Measurements from ENCODE around the gene IKZF2.

Gene IKZF2

DNA sequence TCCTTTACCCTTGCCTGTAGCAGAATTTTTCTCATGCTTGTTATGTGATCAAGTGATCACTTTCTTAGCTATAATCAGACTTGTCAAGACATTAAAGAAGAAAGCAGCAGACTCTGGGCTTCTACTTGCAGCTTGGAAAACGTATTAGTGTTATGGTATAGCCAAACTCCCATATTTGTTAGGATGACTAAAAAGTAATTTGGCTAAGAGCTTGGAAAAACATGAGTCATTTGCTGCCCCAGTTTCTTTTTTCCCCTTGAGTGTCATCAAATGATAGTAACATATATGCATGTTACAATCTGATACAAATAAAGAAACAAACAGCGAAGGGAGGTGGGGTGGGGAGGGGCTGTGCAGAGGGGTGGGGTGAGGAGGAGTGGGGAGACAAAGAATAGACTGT is 155.5 kb downstream of the IKZF2 start:
- Histone ChIP-seq H3K4me3 (ENCODE audit: low read depth, low read length) (no peak overlapping the region), H3K9me3 (ENCODE audit: control insufficient read depth, insufficient read depth, low read depth, low read length) (no peaks in the 10 kb centered on the region), H3K4me1 (ENCODE audit: control insufficient read depth, insufficient read depth, low read length) (no peaks in the 10 kb centered on the region), H3K36me3 (ENCODE audit: control insufficient read depth, insufficient read depth, low read length) (no peaks in the 10 kb centered on the region), H3K27ac (ENCODE audit: low read depth, low read length) (no peak overlapping the region), H3K27me3 (ENCODE audit: control insufficient read depth, insufficient read depth, low read length) (no peaks in the 10 kb centered on the region), H3K9ac (ENCODE audit: low read length) (no peak overlapping the region)

DNA sequence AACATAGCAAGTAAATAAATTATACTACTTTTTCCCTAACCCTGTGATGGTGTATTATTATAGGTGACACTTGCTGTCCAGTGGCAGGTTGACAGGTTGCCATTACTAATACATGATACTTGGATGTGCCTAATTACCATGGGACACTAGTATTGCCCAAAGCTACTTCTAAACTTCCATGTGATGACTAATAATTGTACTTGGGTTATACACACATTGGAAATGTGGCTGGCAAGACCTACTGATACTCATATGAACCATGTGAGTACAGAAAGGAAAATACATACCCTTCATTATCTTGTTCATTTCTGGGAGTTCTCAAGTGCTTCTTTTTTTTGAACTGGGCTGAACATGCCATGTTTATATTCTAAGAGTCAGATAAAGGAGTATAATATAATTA is 156.4 kb downstream of the IKZF2 start:
- no peaks in the 10 kb centered on the region for H3K36me3 ChIP-seq (ENCODE audit: control insufficient read depth, insufficient read depth, low read length)

DNA sequence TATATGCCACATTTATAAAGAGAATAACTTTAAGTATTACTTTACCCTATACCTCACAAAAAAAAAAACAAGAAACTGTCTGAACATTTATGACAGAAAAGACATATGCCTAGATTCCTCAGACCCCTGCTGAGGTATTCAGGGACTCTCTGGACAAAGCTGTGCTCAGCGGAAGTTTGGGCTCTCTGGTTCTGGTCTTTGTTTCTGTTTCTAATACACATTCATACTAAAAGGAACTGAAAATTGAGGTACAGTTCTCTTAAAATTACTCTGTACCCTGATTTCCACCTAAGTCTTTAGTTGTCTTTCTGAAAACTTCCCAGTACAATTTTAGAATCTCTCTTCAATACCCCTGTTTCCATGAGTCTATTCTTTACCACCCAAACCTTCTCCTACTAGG is 160.3 kb downstream of the IKZF2 start:
- no peak overlapping the region for H3K27ac ChIP-seq (ENCODE audit: low read depth, low read length)

More for the DNA sequence above, 156.4 kb downstream of the IKZF2 start:
- Histone ChIP-seq H3K9me3 (ENCODE audit: control insufficient read depth, insufficient read depth, low read depth, low read length) (no peaks in the 10 kb centered on the region), H3K27ac (ENCODE audit: low read depth, low read length) (no peak overlapping the region), H3K27me3 (ENCODE audit: control insufficient read depth, insufficient read depth, low read length) (no peaks in the 10 kb centered on the region), H3K9ac (ENCODE audit: low read length) (no peak overlapping the region), H3K4me1 (ENCODE audit: control insufficient read depth, insufficient read depth, low read length) (no peaks in the 10 kb centered on the region), H3K4me3 (ENCODE audit: low read depth, low read length) (no peak overlapping the region)

DNA sequence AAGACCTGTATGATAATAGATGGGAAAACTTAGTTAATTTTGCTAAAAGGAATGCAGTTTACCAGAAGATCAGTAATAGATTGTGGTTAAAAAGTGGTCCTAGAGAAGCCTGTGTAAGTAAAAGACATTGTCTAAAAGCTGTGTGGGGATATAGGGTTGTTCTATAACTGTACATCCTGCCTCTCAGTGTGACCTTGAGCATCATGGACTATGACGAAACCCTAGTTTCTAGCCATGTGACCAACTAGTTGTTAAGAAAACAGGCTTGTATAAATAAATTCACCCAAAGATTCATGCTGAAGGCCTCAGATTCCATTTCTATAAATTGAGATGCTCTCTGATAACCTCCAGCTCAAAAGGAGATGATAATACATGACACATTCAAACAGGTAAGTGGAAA is 160.7 kb downstream of the IKZF2 start:
- no peak overlapping the region for H3K27ac ChIP-seq (ENCODE audit: low read depth, low read length)
- H3K36me3 ChIP-seq (ENCODE audit: control insufficient read depth, insufficient read depth, low read length), result no peaks in the 10 kb centered on the region
- H3K4me3 ChIP-seq (ENCODE audit: low read depth, low read length), result no peak overlapping the region
- H3K4me1 ChIP-seq (ENCODE audit: control insufficient read depth, insufficient read depth, low read length), result no peaks in the 10 kb centered on the region
- no peak overlapping the region for H3K9ac ChIP-seq (ENCODE audit: low read length)
- no peaks in the 10 kb centered on the region for H3K27me3 ChIP-seq (ENCODE audit: control insufficient read depth, insufficient read depth, low read length)
- H3K9me3 ChIP-seq (ENCODE audit: control insufficient read depth, insufficient read depth, low read depth, low read length), result no peaks in the 10 kb centered on the region

More for the DNA sequence above, 160.3 kb downstream of the IKZF2 start:
- no peaks in the 10 kb centered on the region for H3K27me3 ChIP-seq (ENCODE audit: control insufficient read depth, insufficient read depth, low read length)
- no peaks in the 10 kb centered on the region for H3K4me1 ChIP-seq (ENCODE audit: control insufficient read depth, insufficient read depth, low read length)
- H3K9me3 ChIP-seq (ENCODE audit: control insufficient read depth, insufficient read depth, low read depth, low read length), result no peaks in the 10 kb centered on the region
- no peaks in the 10 kb centered on the region for H3K36me3 ChIP-seq (ENCODE audit: control insufficient read depth, insufficient read depth, low read length)
- H3K9ac ChIP-seq (ENCODE audit: low read length), result no peak overlapping the region
- H3K4me3 ChIP-seq (ENCODE audit: low read depth, low read length), result no peak overlapping the region

DNA sequence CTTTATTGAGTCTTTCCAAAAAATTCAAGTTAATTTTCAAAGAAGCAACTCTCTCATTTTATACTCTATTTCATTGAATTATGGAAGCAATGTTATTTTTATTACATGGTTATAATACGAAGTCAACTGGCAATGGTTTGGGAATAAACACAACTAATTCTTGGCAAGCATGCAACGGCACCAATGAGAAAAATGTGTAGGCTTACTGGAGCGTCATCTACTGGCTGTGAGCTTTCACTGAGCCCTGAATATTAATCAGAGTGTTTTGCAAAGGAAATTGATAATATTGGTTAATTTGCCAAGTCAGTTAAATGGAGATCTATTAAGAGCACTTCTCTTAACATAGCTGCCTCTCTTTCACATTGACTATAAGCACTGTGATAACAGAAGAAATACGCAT is 163.9 kb downstream of the IKZF2 start:
- H3K9me3 ChIP-seq (ENCODE audit: control insufficient read depth, insufficient read depth, low read depth, low read length), result no peaks in the 10 kb centered on the region
- no peak overlapping the region for H3K27ac ChIP-seq (ENCODE audit: low read depth, low read length)
- H3K27me3 ChIP-seq (ENCODE audit: control insufficient read depth, insufficient read depth, low read length), result no peaks in the 10 kb centered on the region
- no peaks in the 10 kb centered on the region for H3K4me1 ChIP-seq (ENCODE audit: control insufficient read depth, insufficient read depth, low read length)
- H3K4me3 ChIP-seq (ENCODE audit: low read depth, low read length), result no peak overlapping the region
- H3K9ac ChIP-seq (ENCODE audit: low read length), result no peak overlapping the region
- no peaks in the 10 kb centered on the region for H3K36me3 ChIP-seq (ENCODE audit: control insufficient read depth, insufficient read depth, low read length)

GRCh38 chr2:212984129-212984528 is 167.3 kb downstream of the IKZF2 start:
- no peaks in the 10 kb centered on the region; the same call in 1 of the 2 replicates for H3K4me1 ChIP-seq (ENCODE audit: control insufficient read depth, insufficient read depth, low read length)
- H3K4me3 ChIP-seq (ENCODE audit: low read depth, low read length), result no peak overlapping the region
- H3K27me3 ChIP-seq (ENCODE audit: control insufficient read depth, insufficient read depth, low read length), result no peaks in the 10 kb centered on the region
- no peaks in the 10 kb centered on the region for H3K36me3 ChIP-seq (ENCODE audit: control insufficient read depth, insufficient read depth, low read length)
- no peak overlapping the region for H3K9ac ChIP-seq (ENCODE audit: low read length)
- no peak overlapping the region for H3K27ac ChIP-seq (ENCODE audit: low read depth, low read length)
- H3K9me3 ChIP-seq (ENCODE audit: control insufficient read depth, insufficient read depth, low read depth, low read length), result no peaks in the 10 kb centered on the region

- Histone ChIP-seq H3K9me3 (ENCODE audit: control insufficient read depth, insufficient read depth, low read depth, low read length) (no peaks in the 10 kb centered on the region), H3K4me3 (ENCODE audit: low read depth, low read length) (no peak overlapping the region), H3K27me3 (ENCODE audit: control insufficient read depth, insufficient read depth, low read length) (no peaks in the 10 kb centered on the region), H3K4me1 (ENCODE audit: control insufficient read depth, insufficient read depth, low read length) (no peaks in the 10 kb centered on the region; the same call in 1 of the 2 replicates), H3K9ac (ENCODE audit: low read length) (no peak overlapping the region), H3K36me3 (ENCODE audit: control insufficient read depth, insufficient read depth, low read length) (no peaks in the 10 kb centered on the region), H3K27ac (ENCODE audit: low read depth, low read length) (no peak overlapping the region)
Measured at GRCh38 chr2:212979799-212980198, 171.6 kb downstream of the IKZF2 start.

DNA sequence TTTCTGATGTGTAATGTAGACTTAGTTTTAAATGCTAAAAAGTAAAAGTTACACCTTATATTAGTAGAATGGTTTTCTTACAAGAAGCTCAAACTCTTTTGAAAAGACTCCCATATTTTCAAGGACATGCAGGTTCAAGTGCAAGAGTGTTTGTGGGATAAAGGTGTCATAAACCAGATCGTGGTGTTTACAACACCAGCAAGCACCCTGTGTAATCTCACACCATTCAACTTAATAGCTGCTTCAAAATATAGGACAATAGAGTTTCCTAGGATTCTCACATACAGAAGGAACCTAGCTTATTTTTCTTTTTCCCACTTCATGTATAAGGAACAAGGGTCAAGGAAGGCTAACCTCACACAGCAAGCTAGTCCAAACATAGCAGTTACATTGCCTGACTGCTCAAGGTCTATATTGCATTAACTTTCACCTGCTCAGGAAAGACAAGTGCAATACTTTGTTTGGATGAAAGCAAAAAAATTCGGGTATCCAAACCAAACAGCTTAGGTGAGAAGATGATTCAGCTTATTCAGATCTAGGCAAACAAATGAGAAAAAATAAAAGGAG is 172.3 kb downstream of the IKZF2 start:
- Histone ChIP-seq H3K27ac (ENCODE audit: low read depth, low read length) (no peak overlapping the region), H3K27me3 (ENCODE audit: control insufficient read depth, insufficient read depth, low read length) (no peaks in the 10 kb centered on the region), H3K9ac (ENCODE audit: low read length) (no peak overlapping the region), H3K36me3 (ENCODE audit: control insufficient read depth, insufficient read depth, low read length) (no peaks in the 10 kb centered on the region), H3K4me3 (ENCODE audit: low read depth, low read length) (no peak overlapping the region), H3K9me3 (ENCODE audit: control insufficient read depth, insufficient read depth, low read depth, low read length) (no peaks in the 10 kb centered on the region), H3K4me1 (ENCODE audit: control insufficient read depth, insufficient read depth, low read length) (no peaks in the 10 kb centered on the region; the same call in 1 of the 2 replicates)

GRCh38 chr2:212977152-212977551 is 174.3 kb downstream of the IKZF2 start:
- Histone ChIP-seq H3K9ac (ENCODE audit: low read length) (no peak overlapping the region), H3K27me3 (ENCODE audit: control insufficient read depth, insufficient read depth, low read length) (no peaks in the 10 kb centered on the region), H3K9me3 (ENCODE audit: control insufficient read depth, insufficient read depth, low read depth, low read length) (no peaks in the 10 kb centered on the region), H3K36me3 (ENCODE audit: control insufficient read depth, insufficient read depth, low read length) (no peaks in the 10 kb centered on the region), H3K4me1 (ENCODE audit: control insufficient read depth, insufficient read depth, low read length) (no peaks in the 10 kb centered on the region; the same call in 1 of the 2 replicates), H3K4me3 (ENCODE audit: low read depth, low read length) (no peak overlapping the region), H3K27ac (ENCODE audit: low read depth, low read length) (no peak overlapping the region)

DNA sequence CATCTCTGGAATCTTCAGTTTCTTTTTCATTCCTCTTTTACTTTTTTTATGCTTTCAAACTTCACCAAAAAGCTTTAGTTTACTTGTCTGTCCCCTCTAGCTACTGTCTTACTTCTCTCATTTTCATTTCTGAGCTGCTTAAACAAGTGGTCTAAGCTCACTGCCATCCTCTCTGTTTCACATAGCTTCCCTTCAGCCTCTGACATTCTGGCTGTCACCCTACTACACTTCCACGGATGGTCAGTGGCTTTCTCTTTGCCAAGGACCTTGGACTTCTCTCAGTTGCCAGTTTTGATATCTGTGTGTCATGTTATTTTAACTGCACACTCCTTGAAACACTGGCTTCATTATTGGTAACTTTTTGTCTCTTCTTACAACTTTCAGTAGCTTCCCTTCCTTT is 176.1 kb downstream of the IKZF2 start:
- Histone ChIP-seq H3K9me3 (ENCODE audit: control insufficient read depth, insufficient read depth, low read depth, low read length) (no peaks in the 10 kb centered on the region), H3K27me3 (ENCODE audit: control insufficient read depth, insufficient read depth, low read length) (no peaks in the 10 kb centered on the region), H3K27ac (ENCODE audit: low read depth, low read length) (no peak overlapping the region), H3K9ac (ENCODE audit: low read length) (no peak overlapping the region), H3K4me1 (ENCODE audit: control insufficient read depth, insufficient read depth, low read length) (no peaks in the 10 kb centered on the region; the same call in 1 of the 2 replicates), H3K4me3 (ENCODE audit: low read depth, low read length) (no peak overlapping the region), H3K36me3 (ENCODE audit: control insufficient read depth, insufficient read depth, low read length) (no peaks in the 10 kb centered on the region)

DNA sequence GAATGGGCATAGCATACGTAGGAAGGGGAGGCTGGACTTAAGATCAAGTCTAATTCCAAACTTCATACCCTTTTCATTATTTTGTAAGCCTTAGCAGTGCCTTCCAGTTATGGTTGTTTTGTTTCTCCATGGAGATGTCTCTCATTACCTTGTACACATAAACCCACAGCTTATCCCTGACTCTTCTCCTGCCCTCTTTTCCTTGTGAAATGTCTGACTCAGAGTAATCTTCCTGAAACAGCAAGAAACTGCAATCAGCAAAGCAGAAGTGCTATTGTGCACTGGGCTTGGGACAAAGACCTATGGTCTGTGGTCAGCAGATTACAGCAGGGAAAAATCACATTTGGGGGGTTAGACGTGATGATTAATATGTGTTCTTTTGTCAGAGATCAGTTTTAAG is 176.7 kb downstream of the IKZF2 start:
- Histone ChIP-seq H3K27ac (ENCODE audit: low read depth, low read length) (no peak overlapping the region), H3K9ac (ENCODE audit: low read length) (no peak overlapping the region), H3K4me3 (ENCODE audit: low read depth, low read length) (no peak overlapping the region), H3K27me3 (ENCODE audit: control insufficient read depth, insufficient read depth, low read length) (no peaks in the 10 kb centered on the region), H3K4me1 (ENCODE audit: control insufficient read depth, insufficient read depth, low read length) (no peaks in the 10 kb centered on the region; the same call in 1 of the 2 replicates), H3K9me3 (ENCODE audit: control insufficient read depth, insufficient read depth, low read depth, low read length) (no peaks in the 10 kb centered on the region), H3K36me3 (ENCODE audit: control insufficient read depth, insufficient read depth, low read length) (no peaks in the 10 kb centered on the region)

DNA sequence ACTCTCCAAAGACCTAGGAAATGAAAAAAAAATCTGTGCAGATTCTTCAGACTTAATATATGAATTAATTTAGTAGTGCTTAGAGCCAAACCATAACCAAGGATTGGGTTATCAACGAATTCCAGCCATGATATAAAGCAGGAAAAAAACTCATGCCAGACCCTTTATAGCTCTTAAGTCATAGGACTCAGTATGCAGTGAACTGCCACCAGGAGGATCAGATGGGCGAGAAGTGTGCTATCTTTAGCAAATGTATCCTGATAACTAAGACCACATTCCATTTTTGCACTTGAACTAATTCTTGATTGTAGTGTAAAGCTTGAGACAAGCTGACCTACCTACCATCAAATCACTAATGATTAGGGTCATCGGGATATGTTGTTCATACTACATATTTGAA is 178.1 kb downstream of the IKZF2 start:
- Histone ChIP-seq H3K4me1 (ENCODE audit: control insufficient read depth, insufficient read depth, low read length) (peaks cover 6% of the 10 kb centered on the region; the same call in 1 of the 2 replicates), H3K9me3 (ENCODE audit: control insufficient read depth, insufficient read depth, low read depth, low read length) (no peaks in the 10 kb centered on the region), H3K36me3 (ENCODE audit: control insufficient read depth, insufficient read depth, low read length) (no peaks in the 10 kb centered on the region), H3K4me3 (ENCODE audit: low read depth, low read length) (no peak overlapping the region), H3K9ac (ENCODE audit: low read length) (no peak overlapping the region), H3K27ac (ENCODE audit: low read depth, low read length) (no peak overlapping the region), H3K27me3 (ENCODE audit: control insufficient read depth, insufficient read depth, low read length) (no peaks in the 10 kb centered on the region)
